NK-92 treated with Interleukin-12 subunit alpha and Interleukin-12 subunit beta, amount 100 ng/mL, for 24 hours (cell line): ENCODE data around the gene CD2AP.
"Not testable (repeated sequence)": the region's sequence is repeated elsewhere in the genome, so short reads cannot be mapped to it uniquely, and the experiment has no call there.

Experiments
- DNase-seq: peaks from one replicate; lab custom pipeline; 2025; lab: John Stamatoyannopoulos, UW

Gene CD2AP

GRCh38 chr6:47477497-47478232 is at the start of gene CD2AP:
Gene CD2AP (plus strand): TSS chr6:47477789. CDS start chr6:47478245, 456 bp downstream.
- DNase-seq = peak; percentile 92

- DNase-seq = no peak
Measured at GRCh38 chr6:47428288-47428687, 49.3 kb upstream of the CD2AP start.

- DNase-seq = no peak
Measured at GRCh38 chr6:47428746-47429664, 48.6 kb upstream of the CD2AP start.

- DNase-seq = no peak
Measured at GRCh38 chr6:47434372-47435253, 43.0 kb upstream of the CD2AP start.

- no peak for DNase-seq
Measured at GRCh38 chr6:47435254-47435612, 42.4 kb upstream of the CD2AP start.

GRCh38 chr6:47437592-47437991 is 40.0 kb upstream of the CD2AP start:
- no peak for DNase-seq

- DNase-seq = no peak
Measured at GRCh38 chr6:47438481-47439347, 38.9 kb upstream of the CD2AP start.

GRCh38 chr6:47439348-47439668 is 38.3 kb upstream of the CD2AP start:
- no peak for DNase-seq

GRCh38 chr6:47440719-47441118 is 36.9 kb upstream of the CD2AP start:
- no peak for DNase-seq

- not testable (repeated sequence) for DNase-seq
Measured at GRCh38 chr6:47444964-47445363, 32.6 kb upstream of the CD2AP start.

GRCh38 chr6:47446669-47447330 is 30.8 kb upstream of the CD2AP start:
- DNase-seq = no peak

GRCh38 chr6:47447722-47448121 is 29.9 kb upstream of the CD2AP start:
- DNase-seq = no peak

- DNase-seq = no peak
Measured at GRCh38 chr6:47451162-47451561, 26.4 kb upstream of the CD2AP start.

- no peak for DNase-seq
Measured at GRCh38 chr6:47452899-47453298, 24.7 kb upstream of the CD2AP start.

GRCh38 chr6:47453372-47453936 is 24.1 kb upstream of the CD2AP start:
- DNase-seq = no peak

GRCh38 chr6:47454713-47455396 is 22.7 kb upstream of the CD2AP start:
- no peak for DNase-seq

GRCh38 chr6:47455533-47456209 is 21.9 kb upstream of the CD2AP start:
- DNase-seq = no peak

GRCh38 chr6:47456536-47456975 is 21.0 kb upstream of the CD2AP start:
- no peak for DNase-seq

GRCh38 chr6:47457370-47457769 is 20.2 kb upstream of the CD2AP start:
- no peak for DNase-seq
